Measurements from ENCODE around the gene MAP2. TPM values are rescaled to one million over a fixed set of nuclear protein-coding genes. Genes with fewer than 3 reads are reported as not detected.

MAP2 gene
- polyA plus RNA-seq, 1 donor from 2014 or later = 3.4 TPM

DNA sequence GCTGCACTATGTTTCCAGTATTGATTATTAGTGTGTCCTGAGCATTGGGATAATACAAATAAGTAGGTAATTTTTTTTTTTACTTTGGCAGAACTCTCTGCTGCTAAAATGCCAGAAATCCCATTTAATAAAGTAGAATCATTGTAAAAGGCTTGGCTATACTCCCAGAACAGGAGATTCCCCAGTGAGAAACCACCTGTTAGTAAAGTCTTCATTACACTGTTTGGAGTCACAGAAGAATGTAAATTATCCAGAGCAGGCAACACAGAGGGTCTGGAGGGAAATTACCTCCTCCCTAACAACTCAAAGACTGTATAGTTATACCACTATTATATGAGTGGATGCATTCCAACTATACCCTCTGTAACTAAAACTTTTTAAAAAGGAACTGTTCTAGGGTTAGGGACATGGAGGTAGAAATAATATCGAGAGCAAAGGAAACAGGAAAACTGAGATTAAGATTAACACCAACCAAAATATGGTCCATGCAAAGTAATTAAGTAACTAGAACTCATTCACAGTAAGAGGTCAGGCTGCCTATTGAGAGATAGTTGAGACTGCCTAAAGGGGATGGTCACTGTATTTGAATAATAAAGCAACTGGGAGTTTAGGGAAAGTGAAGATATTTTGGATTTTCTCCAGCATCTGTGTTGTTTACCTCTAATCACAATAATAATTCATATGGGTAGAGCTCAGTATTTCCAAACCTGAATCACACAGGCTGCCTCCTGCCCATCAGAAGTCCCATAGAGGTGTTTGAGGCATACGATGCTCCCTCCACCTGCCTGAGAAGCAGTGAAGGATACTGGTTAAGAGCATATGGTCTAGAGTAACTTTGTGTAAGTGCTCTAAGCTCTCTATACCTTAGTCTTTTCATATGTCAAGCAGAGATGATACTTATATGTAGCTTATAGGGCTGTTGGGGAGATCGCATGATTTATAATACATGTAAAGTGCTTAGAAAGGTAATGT is 34.4 kb downstream of the MAP2 start:
- Mint-ChIP-seq H3K27ac (no peak overlapping the region), H3K36me3 (peaks cover 1% of the 10 kb centered on the region), H3K4me1 (peaks cover 0 to 6% (median 6%) of the 10 kb centered on the region in 3 donors), H3K4me3 (no peak overlapping the region), H3K27me3 (no peaks in the 10 kb centered on the region), H3K9me3 (no peaks in the 10 kb centered on the region)

DNA sequence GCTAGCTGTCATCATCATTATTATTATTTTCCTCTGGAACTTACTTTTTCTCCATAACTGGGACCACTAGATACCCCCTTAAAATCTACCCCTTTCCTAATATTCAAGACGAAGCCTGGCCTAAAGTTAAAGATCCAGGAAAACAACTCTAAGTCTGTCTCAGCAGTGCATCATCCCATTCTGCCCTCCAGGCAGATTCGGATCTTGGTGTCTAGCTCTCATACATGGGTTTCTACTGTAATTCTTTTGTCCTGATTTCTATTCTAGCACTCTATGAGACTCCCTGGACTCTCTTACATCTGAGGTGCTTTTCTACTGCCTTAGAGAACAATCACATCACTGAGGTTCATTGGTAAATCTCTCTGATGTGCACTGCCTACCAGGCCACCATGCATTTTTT is 35.5 kb downstream of the MAP2 start:
- H3K36me3 Mint-ChIP-seq = peaks cover 1% of the 10 kb centered on the region
- no peaks in the 10 kb centered on the region for H3K9me3 Mint-ChIP-seq
- no peak overlapping the region for H3K27ac Mint-ChIP-seq
- H3K4me1 Mint-ChIP-seq = peaks cover 0 to 6% (median 6%) of the 10 kb centered on the region in 3 donors
- no peaks in the 10 kb centered on the region for H3K27me3 Mint-ChIP-seq
- H3K4me3 Mint-ChIP-seq = no peak overlapping the region

DNA sequence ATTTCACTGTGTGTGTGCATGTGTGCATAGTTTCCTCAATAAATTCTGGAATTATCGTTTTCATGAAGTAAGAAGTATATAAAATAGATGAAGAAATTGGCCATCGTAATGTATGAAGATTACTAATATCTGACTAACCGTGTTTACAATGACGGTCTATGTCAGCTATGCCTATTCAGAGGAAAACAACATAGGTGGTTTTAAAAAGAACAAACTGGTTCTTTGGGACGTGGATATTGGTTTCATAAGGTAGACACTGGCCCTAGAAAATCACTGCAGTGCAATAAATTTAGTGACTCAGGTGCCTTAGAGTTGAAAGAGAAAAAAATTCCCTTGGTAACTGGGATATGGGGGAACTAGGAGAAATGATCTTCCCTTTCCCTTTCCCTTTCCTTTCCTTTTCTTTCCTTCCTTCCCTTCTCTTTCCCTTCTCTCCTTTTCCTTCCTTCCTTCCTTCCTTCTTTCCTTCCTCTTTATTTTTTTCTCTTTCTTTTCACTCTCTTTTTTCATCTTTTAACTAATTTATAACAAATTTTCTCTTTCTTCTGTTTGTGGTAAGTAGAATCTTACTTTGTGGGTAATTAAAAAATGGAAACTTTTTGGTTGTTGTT is 36.4 kb downstream of the MAP2 start:
- Mint-ChIP-seq H3K9me3 (no peaks in the 10 kb centered on the region), H3K36me3 (no peaks in the 10 kb centered on the region), H3K4me3 (no peak overlapping the region), H3K27ac (no peak overlapping the region), H3K27me3 (no peaks in the 10 kb centered on the region), H3K4me1 (peaks cover 0 to 6% (median 6%) of the 10 kb centered on the region in 3 donors)

DNA sequence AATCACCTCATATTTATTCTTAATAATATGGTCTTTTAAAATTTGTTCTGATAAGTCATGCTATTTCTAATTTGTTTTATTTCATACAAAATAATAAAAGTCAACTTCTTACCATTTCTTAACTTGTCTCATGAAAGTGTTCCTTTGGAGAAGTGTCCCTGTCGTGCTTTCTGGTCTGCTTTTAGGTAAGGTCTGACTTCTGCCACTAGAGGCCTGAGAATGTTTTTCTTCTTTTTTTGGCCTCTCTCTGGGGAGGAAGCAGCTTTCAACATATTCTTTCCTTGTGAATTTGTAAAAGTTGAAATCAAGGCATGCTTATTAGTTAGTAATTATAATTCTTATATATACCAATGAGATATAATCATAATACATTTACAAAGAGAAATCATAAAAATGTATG is 39.4 kb downstream of the MAP2 start:
- H3K4me1 Mint-ChIP-seq = no peaks in the 10 kb centered on the region
- no peaks in the 10 kb centered on the region for H3K27me3 Mint-ChIP-seq
- H3K9me3 Mint-ChIP-seq = no peaks in the 10 kb centered on the region
- H3K4me3 Mint-ChIP-seq = no peak overlapping the region
- peaks cover 2% of the 10 kb centered on the region for H3K36me3 Mint-ChIP-seq
- H3K27ac Mint-ChIP-seq = no peak overlapping the region

GRCh38 chr2:209463835-209464234 is 40.0 kb downstream of the MAP2 start:
- Mint-ChIP-seq H3K9me3 (no peaks in the 10 kb centered on the region), H3K36me3 (peaks cover 2% of the 10 kb centered on the region), H3K27ac (no peak overlapping the region), H3K4me3 (no peak overlapping the region), H3K27me3 (no peaks in the 10 kb centered on the region), H3K4me1 (no peaks in the 10 kb centered on the region)

GRCh38 chr2:209468846-209469245 is 45.0 kb downstream of the MAP2 start:
- peaks cover 2% of the 10 kb centered on the region for H3K36me3 Mint-ChIP-seq
- no peaks in the 10 kb centered on the region for H3K9me3 Mint-ChIP-seq
- H3K27ac Mint-ChIP-seq = no peak overlapping the region
- no peaks in the 10 kb centered on the region for H3K4me1 Mint-ChIP-seq
- no peak overlapping the region for H3K4me3 Mint-ChIP-seq
- no peaks in the 10 kb centered on the region for H3K27me3 Mint-ChIP-seq

- H3K27ac Mint-ChIP-seq = no peak overlapping the region
Measured at GRCh38 chr2:209469481-209469880, 45.6 kb downstream of the MAP2 start.

DNA sequence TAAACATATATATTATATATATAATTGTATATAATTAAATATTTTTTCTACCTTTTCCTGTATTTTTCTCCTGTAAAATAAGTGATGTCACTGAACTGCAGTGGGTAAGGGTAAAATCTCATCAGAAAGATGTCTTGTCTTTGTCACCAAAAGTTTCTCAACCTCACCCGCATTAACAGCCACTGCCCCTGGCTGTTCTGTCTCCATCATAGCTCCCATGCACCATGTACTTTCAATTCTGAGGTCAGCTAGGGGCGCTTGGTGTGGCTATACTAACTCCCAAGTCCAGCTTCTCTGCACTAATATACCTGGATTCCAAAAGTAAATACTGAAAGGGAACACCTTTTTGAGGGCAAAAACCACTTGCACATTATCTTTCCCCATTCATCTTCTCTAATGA is 46.6 kb downstream of the MAP2 start:
- H3K27ac Mint-ChIP-seq = no peak overlapping the region
- no peaks in the 10 kb centered on the region for H3K9me3 Mint-ChIP-seq
- peaks cover 3% of the 10 kb centered on the region for H3K36me3 Mint-ChIP-seq
- H3K4me1 Mint-ChIP-seq = no peaks in the 10 kb centered on the region
- no peaks in the 10 kb centered on the region for H3K27me3 Mint-ChIP-seq
- no peak overlapping the region for H3K4me3 Mint-ChIP-seq

More at GRCh38 chr2:209469481-209469880, 45.6 kb downstream of the MAP2 start:
- no peaks in the 10 kb centered on the region for H3K4me1 Mint-ChIP-seq
- no peaks in the 10 kb centered on the region for H3K27me3 Mint-ChIP-seq
- H3K4me3 Mint-ChIP-seq = no peak overlapping the region
- no peaks in the 10 kb centered on the region for H3K9me3 Mint-ChIP-seq
- H3K36me3 Mint-ChIP-seq = peaks cover 2% of the 10 kb centered on the region

GRCh38 chr2:209471037-209471436 is 47.2 kb downstream of the MAP2 start:
- Mint-ChIP-seq H3K4me3 (no peak overlapping the region), H3K9me3 (no peaks in the 10 kb centered on the region), H3K4me1 (no peaks in the 10 kb centered on the region), H3K27ac (no peak overlapping the region), H3K27me3 (no peaks in the 10 kb centered on the region), H3K36me3 (peaks cover 3% of the 10 kb centered on the region)

- Mint-ChIP-seq H3K36me3 (peaks cover 2% of the 10 kb centered on the region), H3K27ac (no peak overlapping the region), H3K27me3 (no peaks in the 10 kb centered on the region), H3K9me3 (no peaks in the 10 kb centered on the region), H3K4me1 (no peaks in the 10 kb centered on the region), H3K4me3 (no peak overlapping the region)
Measured at GRCh38 chr2:209472112-209472832, 48.4 kb downstream of the MAP2 start.

- no peak overlapping the region for H3K27ac Mint-ChIP-seq
- H3K9me3 Mint-ChIP-seq = no peaks in the 10 kb centered on the region
- no peak overlapping the region for H3K4me3 Mint-ChIP-seq
- H3K27me3 Mint-ChIP-seq = no peaks in the 10 kb centered on the region
- peaks cover 2% of the 10 kb centered on the region for H3K36me3 Mint-ChIP-seq
- H3K4me1 Mint-ChIP-seq = no peaks in the 10 kb centered on the region
Measured at GRCh38 chr2:209472871-209473270, 49.0 kb downstream of the MAP2 start.

DNA sequence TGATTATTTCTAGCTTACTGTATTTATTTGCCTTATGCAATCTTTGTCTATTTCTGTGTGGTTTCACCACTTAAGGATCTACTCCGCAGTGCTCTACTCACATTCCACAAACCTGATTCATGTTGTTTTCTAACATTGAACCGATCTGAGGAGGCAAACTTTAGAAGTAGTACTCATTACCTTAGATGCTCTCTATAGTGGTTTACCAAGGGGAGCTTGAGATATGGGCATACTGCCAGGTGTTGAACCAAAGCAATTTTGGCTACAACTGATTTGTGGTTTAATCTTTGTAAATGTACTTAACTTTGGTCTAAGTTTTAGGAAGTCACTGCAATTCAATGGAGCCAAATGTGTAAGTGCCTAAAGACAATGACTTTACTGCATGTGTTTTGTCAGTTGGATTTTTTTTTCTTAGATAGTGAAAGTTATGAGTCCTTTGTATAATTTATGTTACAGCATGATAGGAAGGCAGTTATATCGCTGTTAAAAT is 50.1 kb downstream of the MAP2 start:
- Mint-ChIP-seq H3K4me1 (no peaks in the 10 kb centered on the region), H3K9me3 (no peaks in the 10 kb centered on the region), H3K36me3 (peaks cover 2% of the 10 kb centered on the region), H3K27ac (no peak overlapping the region), H3K27me3 (no peaks in the 10 kb centered on the region), H3K4me3 (no peak overlapping the region)

- no peak overlapping the region for H3K27ac Mint-ChIP-seq
- no peaks in the 10 kb centered on the region for H3K9me3 Mint-ChIP-seq
- no peaks in the 10 kb centered on the region for H3K27me3 Mint-ChIP-seq
- peaks cover 2% of the 10 kb centered on the region for H3K36me3 Mint-ChIP-seq
- no peak overlapping the region for H3K4me3 Mint-ChIP-seq
- H3K4me1 Mint-ChIP-seq = no peaks in the 10 kb centered on the region
Measured at GRCh38 chr2:209474960-209475359, 51.1 kb downstream of the MAP2 start.

- Mint-ChIP-seq H3K27me3 (no peaks in the 10 kb centered on the region), H3K36me3 (peaks cover 4% of the 10 kb centered on the region), H3K4me1 (no peaks in the 10 kb centered on the region), H3K27ac (no peak overlapping the region), H3K4me3 (no peak overlapping the region), H3K9me3 (no peaks in the 10 kb centered on the region)
Measured at GRCh38 chr2:209476367-209477208, 52.7 kb downstream of the MAP2 start.

Data from IgD-negative memory B cell (primary cell).